SK-N-MC (cell line): ENCODE results near the gene ANKRD42.

Experiments used
- DNase-seq: peaks from one replicate; pipeline ENCODE4 v3.0.0-alpha.2; 2011; ENCODE audit warnings: low read depth, low spot score
- H3K27ac ChIP-seq: fragments of 200-600 bp; sonication (generic); 2 replicates; pipeline ENCODE4 v1.5.1; 2016; ENCODE audit warnings: mixed run types
- H3K36me3 ChIP-seq: fragments of 200-600 bp; sonication (generic); 2 replicates; pipeline ENCODE4 v1.6.1; 2017; ENCODE audit warnings: antibody characterized with exemption, low read length, mixed read lengths; ENCODE audit not compliant: insufficient read depth
- H3K4me3 ChIP-seq: fragments of 200-600 bp; sonication (generic); 2 replicates; pipeline ENCODE4 v1.5.1; 2016
- H3K9ac ChIP-seq: fragments of 200-600 bp; sonication (generic); 2 replicates; pipeline ENCODE4 v1.8.0; 2017; ENCODE audit warnings: mixed run types, mixed read lengths; ENCODE audit not compliant: insufficient read length
- H3K9me3 ChIP-seq: fragments of 200-600 bp; sonication (generic); 2 replicates; pipeline ENCODE4 v1.6.1; 2017; ENCODE audit warnings: low read depth, mild to moderate bottlenecking, antibody characterized with exemption, low read length, moderate library complexity, mixed read lengths
- EZH2 ChIP-seq: fragments of 200-600 bp; sonication (generic); IDR thresholded peaks from one replicate; pipeline ENCODE4 v1.6.1; 2017; ENCODE audit warnings: antibody characterized with exemption
- FOXP2 ChIP-seq: optimal IDR thresholded peaks from 2 replicates; pipeline ENCODE3; 2011; ENCODE audit warnings: mild to moderate bottlenecking, moderate library complexity; ENCODE audit not compliant: insufficient read depth; ENCODE audit errors: extremely low read length, control extremely low read depth
- POLR2AphosphoS5 ChIP-seq: IDR thresholded peaks from 2 replicates; pipeline ENCODE4 v1.6.1; 2012; ENCODE audit warnings: mild to moderate bottlenecking, low read depth, low read length, borderline replicate concordance

Gene ANKRD42

GRCh38 chr11:83272627-83273026 is 79.1 kb downstream of the ANKRD42 start:
- no peaks in the 10 kb centered on the region for H3K9me3 ChIP-seq
- no peak for DNase-seq
- H3K36me3 ChIP-seq: peaks cover 48% of the 10 kb centered on the region
- no peak for TF ChIP-seq EZH2
- no peak for TF ChIP-seq POLR2AphosphoS5
- no peak for TF ChIP-seq FOXP2
- H3K4me3 ChIP-seq: no peak overlapping the region
- no peak overlapping the region for H3K27ac ChIP-seq
- no peak overlapping the region for H3K9ac ChIP-seq

GRCh38 chr11:83275888-83276641 is 82.6 kb downstream of the ANKRD42 start:
- Histone ChIP-seq H3K36me3 (peaks cover 67% of the 10 kb centered on the region), H3K4me3 (no peak overlapping the region)
- no peak for DNase-seq

GRCh38 chr11:83278351-83278750 is 84.8 kb downstream of the ANKRD42 start:
- peaks cover 51% of the 10 kb centered on the region for H3K36me3 ChIP-seq

More at GRCh38 chr11:83275888-83276641, 82.6 kb downstream of the ANKRD42 start:
- H3K9ac ChIP-seq: no peak overlapping the region
- H3K27ac ChIP-seq: peak overlapping the region; percentile 81
- no peak for TF ChIP-seq FOXP2
- H3K9me3 ChIP-seq: no peaks in the 10 kb centered on the region

GRCh38 chr11:83280256-83280655 is 86.7 kb downstream of the ANKRD42 start:
- no peak for DNase-seq
- H3K9ac ChIP-seq: no peak overlapping the region
- H3K36me3 ChIP-seq: peaks cover 40% of the 10 kb centered on the region
- H3K4me3 ChIP-seq: no peak overlapping the region
- H3K27ac ChIP-seq: peak overlapping the region; percentile 55; the same call in 1 of the 2 replicates
- H3K9me3 ChIP-seq: no peaks in the 10 kb centered on the region
- TF ChIP-seq FOXP2 (no peak), POLR2AphosphoS5 (no peak), EZH2 (no peak)

More at GRCh38 chr11:83278351-83278750, 84.8 kb downstream of the ANKRD42 start:
- H3K4me3 ChIP-seq: no peak overlapping the region
- TF ChIP-seq EZH2: no peak
- no peak for TF ChIP-seq FOXP2
- TF ChIP-seq POLR2AphosphoS5: no peak
- no peak overlapping the region for H3K9ac ChIP-seq
- no peak for DNase-seq
- peak overlapping the region; percentile 52 for H3K27ac ChIP-seq
- no peaks in the 10 kb centered on the region for H3K9me3 ChIP-seq

GRCh38 chr11:83282084-83282716 is 88.7 kb downstream of the ANKRD42 start:
- no peak for DNase-seq

GRCh38 chr11:83284501-83285150 is 91.1 kb downstream of the ANKRD42 start:
- TF ChIP-seq POLR2AphosphoS5 (no peak), FOXP2 (no peak), EZH2 (no peak)
- Histone ChIP-seq H3K27ac (peak overlapping the region; percentile 97; the same call in 1 of the 2 replicates), H3K9me3 (no peaks in the 10 kb centered on the region), H3K4me3 (peak overlapping the region; percentile 95), H3K36me3 (peaks cover 9% of the 10 kb centered on the region), H3K9ac (peak overlapping the region; percentile 97)
- DNase-seq: no peak

More at GRCh38 chr11:83282084-83282716, 88.7 kb downstream of the ANKRD42 start:
- H3K36me3 ChIP-seq: peaks cover 30% of the 10 kb centered on the region
- peak overlapping the region; percentile 77 for H3K27ac ChIP-seq
- H3K9me3 ChIP-seq: no peaks in the 10 kb centered on the region
- H3K4me3 ChIP-seq: peak overlapping the region; percentile 13
- TF ChIP-seq EZH2: no peak
- no peak for TF ChIP-seq POLR2AphosphoS5
- TF ChIP-seq FOXP2: no peak
- peak overlapping the region; percentile 31 for H3K9ac ChIP-seq

- Histone ChIP-seq H3K9me3 (no peaks in the 10 kb centered on the region), H3K27ac (peak overlapping the region; percentile 97), H3K4me3 (peak overlapping the region; percentile 95), H3K9ac (peak overlapping the region; percentile 97), H3K36me3 (peaks cover 2% of the 10 kb centered on the region)
- TF ChIP-seq FOXP2: no peak
- TF ChIP-seq EZH2: no peak
- TF ChIP-seq POLR2AphosphoS5: no peak
- DNase-seq: no peak
These were observed 91.7 kb downstream of the ANKRD42 start for GRCh38 chr11:83285151-83285770.

- no peaks in the 10 kb centered on the region for H3K9me3 ChIP-seq
- TF ChIP-seq EZH2: no peak
- peak; percentile 87 for TF ChIP-seq POLR2AphosphoS5
- peak; percentile 74 for TF ChIP-seq FOXP2
These were observed 92.4 kb downstream of the ANKRD42 start, which contains the start of gene CCDC90B for GRCh38 chr11:83285771-83286528. Gene CCDC90B, minus strand, starts transcription at chr11:83286367. Its CDS starts 395 bp downstream, at chr11:83285972.

More at GRCh38 chr11:83285771-83286528, 92.4 kb downstream of the ANKRD42 start, which contains the start of gene CCDC90B:
- Histone ChIP-seq H3K36me3 (no peaks in the 10 kb centered on the region), H3K4me3 (peak within 1 kb of the TSS; percentile 95), H3K27ac (peak within 1 kb of the TSS; percentile 97), H3K9ac (peak within 1 kb of the TSS; percentile 97)
- DNase-seq: peak; percentile 94
